Neural progenitor cell (in vitro differentiated cells): ENCODE measurements around the gene EIF3CL. TPM values are rescaled to one million over a fixed set of nuclear protein-coding genes. Genes with fewer than 3 reads are reported as not detected.
"Not testable (repeated sequence)": the region's sequence is repeated elsewhere in the genome, so short reads cannot be mapped to it uniquely, and the experiment has no call there.

ENCODE experiments used
- DNase-seq: peaks from one replicate; pipeline ENCODE4 v3.0.0-alpha.2; 2016; ENCODE audit warnings: low spot score
- H2AFZ ChIP-seq: fragments of 200-600 bp; sonication (generic); replicated peaks from 2 replicates; pipeline ENCODE4 v1.6.1; 2016; ENCODE audit warnings: antibody characterized with exemption
- H3F3A ChIP-seq: fragments of 200-600 bp; sonication (generic); 2 replicates; pipeline ENCODE4 v1.6.1; 2016; ENCODE audit warnings: antibody characterized with exemption, low read depth
- H3K27ac ChIP-seq: fragments of 200-600 bp; sonication (generic); 2 replicates; pipeline ENCODE4 v1.5.1; 2016; ENCODE audit warnings: mild to moderate bottlenecking
- H3K27me3 ChIP-seq: fragments of 200-600 bp; sonication (generic); 2 replicates; pipeline ENCODE4 v1.6.1; 2016; ENCODE audit warnings: mild to moderate bottlenecking, moderate library complexity
- H3K36me3 ChIP-seq: fragments of 200-600 bp; sonication (generic); 2 replicates; pipeline ENCODE4 v1.5.1; 2016
- H3K4me1 ChIP-seq: fragments of 200-600 bp; sonication (generic); 2 replicates; pipeline ENCODE4 v1.6.1; 2016; ENCODE audit warnings: mixed run types
- H3K4me2 ChIP-seq: fragments of 200-600 bp; sonication (generic); 2 replicates; pipeline ENCODE4 v1.6.1; 2016
- H3K4me3 ChIP-seq: fragments of 200-600 bp; sonication (generic); 2 replicates; pipeline ENCODE4 v1.5.1; 2016
- H3K79me2 ChIP-seq: fragments of 200-600 bp; sonication (generic); 2 replicates; pipeline ENCODE4 v1.6.1; 2016; ENCODE audit warnings: low read depth
- H3K9ac ChIP-seq: fragments of 200-600 bp; sonication (generic); 2 replicates; pipeline ENCODE4 v1.6.1; 2016
- H3K9me3 ChIP-seq: fragments of 200-600 bp; sonication (generic); 2 replicates; pipeline ENCODE4 v1.5.1; 2016; ENCODE audit warnings: low read depth
- H4K20me1 ChIP-seq: fragments of 200-600 bp; sonication (generic); 2 replicates; pipeline ENCODE4 v1.6.1; 2016; ENCODE audit warnings: low read depth
- H3K27ac Mint-ChIP-seq: 3 replicates; pipeline ENCODE4 v1.8.0; 2021; ENCODE audit warnings: mixed read lengths
- H3K27me3 Mint-ChIP-seq: 2 replicates; pipeline ENCODE4 v1.8.0; 2022; ENCODE audit warnings: low read depth, mild to moderate bottlenecking, inconsistent platforms, moderate library complexity, mixed read lengths; ENCODE audit not compliant: insufficient read depth
- H3K36me3 Mint-ChIP-seq: 3 replicates; pipeline ENCODE4 v1.8.0; 2021; ENCODE audit warnings: mixed read lengths
- H3K4me1 Mint-ChIP-seq: 3 replicates; pipeline ENCODE4 v1.8.0; 2021; ENCODE audit warnings: mixed read lengths
- H3K4me3 Mint-ChIP-seq: 3 replicates; pipeline ENCODE4 v1.8.0; 2021; ENCODE audit warnings: mild to moderate bottlenecking, moderate library complexity, mixed read lengths
- H3K9me3 Mint-ChIP-seq: 3 replicates; pipeline ENCODE4 v1.8.0; 2020; ENCODE audit warnings: mixed read lengths
- total RNA-seq: library from RNA; depleted of rRNA; stranded (reverse); fragments of >200 nt; gene quantifications from 2 replicates; pipeline ENCODE4 v1.2.3, GENCODE V29; 2015; ENCODE audit warnings: low replicate concordance

EIF3CL gene, protein sequence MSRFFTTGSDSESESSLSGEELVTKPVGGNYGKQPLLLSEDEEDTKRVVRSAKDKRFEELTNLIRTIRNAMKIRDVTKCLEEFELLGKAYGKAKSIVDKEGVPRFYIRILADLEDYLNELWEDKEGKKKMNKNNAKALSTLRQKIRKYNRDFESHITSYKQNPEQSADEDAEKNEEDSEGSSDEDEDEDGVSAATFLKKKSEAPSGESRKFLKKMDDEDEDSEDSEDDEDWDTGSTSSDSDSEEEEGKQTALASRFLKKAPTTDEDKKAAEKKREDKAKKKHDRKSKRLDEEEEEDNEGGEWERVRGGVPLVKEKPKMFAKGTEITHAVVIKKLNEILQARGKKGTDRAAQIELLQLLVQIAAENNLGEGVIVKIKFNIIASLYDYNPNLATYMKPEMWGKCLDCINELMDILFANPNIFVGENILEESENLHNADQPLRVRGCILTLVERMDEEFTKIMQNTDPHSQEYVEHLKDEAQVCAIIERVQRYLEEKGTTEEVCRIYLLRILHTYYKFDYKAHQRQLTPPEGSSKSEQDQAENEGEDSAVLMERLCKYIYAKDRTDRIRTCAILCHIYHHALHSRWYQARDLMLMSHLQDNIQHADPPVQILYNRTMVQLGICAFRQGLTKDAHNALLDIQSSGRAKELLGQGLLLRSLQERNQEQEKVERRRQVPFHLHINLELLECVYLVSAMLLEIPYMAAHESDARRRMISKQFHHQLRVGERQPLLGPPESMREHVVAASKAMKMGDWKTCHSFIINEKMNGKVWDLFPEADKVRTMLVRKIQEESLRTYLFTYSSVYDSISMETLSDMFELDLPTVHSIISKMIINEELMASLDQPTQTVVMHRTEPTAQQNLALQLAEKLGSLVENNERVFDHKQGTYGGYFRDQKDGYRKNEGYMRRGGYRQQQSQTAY
- total RNA-seq, result 58.1 and 104 TPM in 2 replicates

DNA sequence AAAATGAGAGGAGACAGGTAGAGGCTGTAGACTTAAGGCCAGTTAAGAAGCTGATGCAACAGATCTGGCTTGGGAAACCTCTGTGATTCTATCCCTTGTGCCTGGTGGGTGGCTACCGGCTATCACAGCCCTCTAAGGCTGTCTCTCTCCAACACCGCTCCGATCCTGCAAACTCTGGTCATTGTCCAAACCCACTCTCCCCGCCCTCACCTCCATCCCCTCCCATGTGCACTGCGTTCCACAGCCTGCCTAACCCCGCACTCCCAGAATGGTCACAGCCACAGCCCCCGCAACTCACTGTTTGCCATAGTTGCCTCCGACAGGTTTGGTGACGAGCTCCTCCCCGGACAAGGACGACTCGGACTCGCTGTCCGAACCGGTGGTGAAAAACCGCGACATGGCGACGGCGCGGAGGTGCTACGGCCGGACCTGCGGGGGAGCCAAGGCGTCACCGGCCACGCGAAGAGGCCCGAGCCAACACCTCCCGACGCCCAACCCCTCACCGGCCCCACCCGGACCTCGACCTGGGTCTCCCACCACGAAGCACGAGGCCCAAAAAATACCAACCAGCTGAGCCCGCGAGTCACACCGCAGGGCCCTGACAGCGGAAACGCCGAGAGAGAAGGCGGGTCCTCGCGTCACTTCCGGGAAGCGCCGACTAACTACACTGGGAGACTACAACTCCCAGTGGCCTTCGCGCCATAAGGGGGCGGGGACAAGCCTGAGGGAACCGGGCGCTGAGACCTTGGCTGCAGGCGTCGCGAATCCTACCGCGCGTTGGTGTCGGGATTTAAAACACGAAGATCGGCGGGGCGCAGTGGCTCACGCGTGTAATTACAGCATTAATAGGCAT, at the start of gene EIF3CL:
TSS of gene EIF3CL (minus strand) at position 622 of the 853 bp plus-strand sequence. CDS start at position 399, 223 bp downstream.
- not testable (repeated sequence) for H4K20me1 ChIP-seq, H3K4me3 ChIP-seq, H3K9me3 Mint-ChIP-seq, H3K4me1 ChIP-seq, DNase-seq, H3K27ac Mint-ChIP-seq, H3K27me3 ChIP-seq, H3K27ac ChIP-seq, H3K9me3 ChIP-seq, H3K36me3 Mint-ChIP-seq, H3K4me1 Mint-ChIP-seq, H3K4me2 ChIP-seq, H3K36me3 ChIP-seq, H3K9ac ChIP-seq, H3F3A ChIP-seq, H3K79me2 ChIP-seq, H3K27me3 Mint-ChIP-seq, H2AFZ ChIP-seq
- peak within 1 kb of the TSS; percentile 79 for H3K4me3 Mint-ChIP-seq

GRCh38 chr16:28447081-28447480, 43.4 kb upstream of the EIF3CL start:
- H3K27ac ChIP-seq, H3K4me3 ChIP-seq, H3K4me1 Mint-ChIP-seq, H3K27ac Mint-ChIP-seq, H3K9me3 ChIP-seq, H3K36me3 ChIP-seq, H3K79me2 ChIP-seq, H3K9me3 Mint-ChIP-seq, H3F3A ChIP-seq, H3K27me3 Mint-ChIP-seq, H3K4me3 Mint-ChIP-seq, H4K20me1 ChIP-seq, H3K27me3 ChIP-seq, DNase-seq, H3K36me3 Mint-ChIP-seq, H3K9ac ChIP-seq, H2AFZ ChIP-seq, H3K4me1 ChIP-seq, H3K4me2 ChIP-seq: not testable (repeated sequence)

DNA sequence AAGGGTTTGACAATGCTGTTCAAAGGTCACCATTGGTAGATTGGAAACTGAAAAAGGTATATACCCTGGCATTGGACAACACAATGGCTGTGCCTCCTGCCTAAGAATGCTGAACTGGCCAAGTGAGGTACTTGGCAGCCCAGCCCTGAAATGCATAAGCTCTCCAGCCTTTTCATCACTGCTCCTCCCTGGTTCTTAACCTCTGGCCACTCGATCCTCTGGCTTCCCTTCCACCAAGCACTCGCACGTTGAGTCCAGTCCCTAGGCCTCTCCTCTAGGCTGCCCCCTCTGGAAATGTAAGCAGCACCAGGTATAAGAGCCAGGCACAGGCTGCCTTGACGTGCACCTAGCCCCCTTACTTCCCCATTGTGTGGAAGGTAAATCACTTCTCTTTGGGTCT, 42.7 kb upstream of the EIF3CL start:
- not testable (repeated sequence) for H3K4me3 ChIP-seq, H3K79me2 ChIP-seq, H3K27me3 Mint-ChIP-seq, H3K4me3 Mint-ChIP-seq, H3K36me3 Mint-ChIP-seq, H3K9ac ChIP-seq, H3K27ac ChIP-seq, H2AFZ ChIP-seq, H3K27me3 ChIP-seq, H3K9me3 Mint-ChIP-seq, DNase-seq, H3F3A ChIP-seq, H3K9me3 ChIP-seq, H3K27ac Mint-ChIP-seq, H3K4me1 Mint-ChIP-seq, H3K4me2 ChIP-seq, H3K36me3 ChIP-seq, H4K20me1 ChIP-seq, H3K4me1 ChIP-seq

- not testable (repeated sequence) for H3K27ac Mint-ChIP-seq, H3F3A ChIP-seq
Observed at GRCh38 chr16:28443943-28444342, 40.3 kb upstream of the EIF3CL start.

GRCh38 chr16:28438899-28439298, 35.3 kb upstream of the EIF3CL start:
- H3K9me3 ChIP-seq, H4K20me1 ChIP-seq, H3K4me1 ChIP-seq, H3K27ac Mint-ChIP-seq, H3K4me3 Mint-ChIP-seq, H3K9me3 Mint-ChIP-seq, H2AFZ ChIP-seq, H3K27ac ChIP-seq, H3K27me3 Mint-ChIP-seq, H3K4me3 ChIP-seq, H3K4me2 ChIP-seq, H3F3A ChIP-seq, H3K36me3 ChIP-seq, H3K9ac ChIP-seq, H3K27me3 ChIP-seq, H3K79me2 ChIP-seq, DNase-seq, H3K4me1 Mint-ChIP-seq, H3K36me3 Mint-ChIP-seq: not testable (repeated sequence)

More at GRCh38 chr16:28443943-28444342, 40.3 kb upstream of the EIF3CL start:
- H3K36me3 ChIP-seq, DNase-seq, H3K27me3 Mint-ChIP-seq, H3K4me1 ChIP-seq, H3K27ac ChIP-seq, H3K9ac ChIP-seq, H4K20me1 ChIP-seq, H3K4me1 Mint-ChIP-seq, H3K79me2 ChIP-seq, H3K9me3 ChIP-seq, H3K4me2 ChIP-seq, H3K4me3 Mint-ChIP-seq, H2AFZ ChIP-seq, H3K36me3 Mint-ChIP-seq, H3K9me3 Mint-ChIP-seq, H3K4me3 ChIP-seq, H3K27me3 ChIP-seq: not testable (repeated sequence)

- H4K20me1 ChIP-seq, H3K27me3 ChIP-seq, H3K27ac ChIP-seq, H3K9ac ChIP-seq, H3K4me3 ChIP-seq, H3K36me3 Mint-ChIP-seq, H3K4me2 ChIP-seq, DNase-seq, H3K4me1 ChIP-seq, H2AFZ ChIP-seq, H3K27me3 Mint-ChIP-seq, H3K9me3 ChIP-seq, H3K36me3 ChIP-seq, H3F3A ChIP-seq, H3K9me3 Mint-ChIP-seq, H3K27ac Mint-ChIP-seq, H3K4me1 Mint-ChIP-seq, H3K79me2 ChIP-seq, H3K4me3 Mint-ChIP-seq: not testable (repeated sequence)
Observed at GRCh38 chr16:28435340-28435739, 31.7 kb upstream of the EIF3CL start.

DNA sequence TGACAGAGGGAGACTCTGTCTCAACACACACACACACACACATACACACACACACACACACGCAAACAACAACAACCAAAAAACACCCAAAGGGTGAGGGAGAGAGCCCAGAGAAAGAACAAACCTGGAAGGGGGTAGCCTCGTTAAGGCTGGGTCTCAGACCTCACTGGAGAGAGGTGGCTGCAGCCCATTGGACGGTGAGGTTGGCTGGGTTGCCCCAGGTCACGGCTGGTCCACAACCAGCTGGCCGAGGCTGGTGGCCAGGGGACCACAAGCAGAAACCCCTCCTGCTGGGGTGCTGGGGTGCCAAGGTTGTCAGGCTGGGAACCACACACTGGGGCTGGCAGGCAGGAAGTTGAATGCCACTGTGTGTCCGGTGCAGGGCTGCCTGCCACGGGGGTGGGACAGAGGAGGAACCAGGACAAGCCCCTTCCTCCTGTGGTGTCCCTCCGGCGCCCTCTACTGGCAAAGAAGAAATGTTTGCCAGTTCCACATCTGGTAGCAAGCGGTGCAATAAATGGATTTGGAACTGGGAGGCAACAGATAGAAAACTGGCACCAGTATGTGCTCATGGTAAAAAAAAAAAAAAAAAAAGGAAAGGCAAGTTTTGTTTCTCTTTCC, 22.5 kb upstream of the EIF3CL start:
- H3K4me1 Mint-ChIP-seq, H3K4me1 ChIP-seq, H3K9me3 Mint-ChIP-seq, H4K20me1 ChIP-seq, H3K4me3 Mint-ChIP-seq, H3K79me2 ChIP-seq, H3F3A ChIP-seq, H3K9ac ChIP-seq, H3K27ac Mint-ChIP-seq, H2AFZ ChIP-seq, H3K27me3 ChIP-seq, H3K4me3 ChIP-seq, H3K27me3 Mint-ChIP-seq, H3K27ac ChIP-seq, H3K4me2 ChIP-seq, H3K9me3 ChIP-seq, H3K36me3 Mint-ChIP-seq, H3K36me3 ChIP-seq, DNase-seq: not testable (repeated sequence)
